Activated gamma-delta T cell treated with anti-CD3 and anti-CD28 coated beads, Interleukin-2, amount 50 U/mL, for 16 hours (primary cell): ENCODE data around the gene MSANTD2.
A peak's percentile ranks its signal among the peaks of the same experiment; 100 is the strongest.
"Not testable (repeated sequence)": the region's sequence is repeated elsewhere in the genome, so short reads cannot be mapped to it uniquely, and the experiment has no call there.

Experiments
- DNase-seq: peaks from one replicate; pipeline ENCODE4 v3.0.0-alpha.2; 2020; ENCODE audit warnings: low read depth

MSANTD2 gene

DNA sequence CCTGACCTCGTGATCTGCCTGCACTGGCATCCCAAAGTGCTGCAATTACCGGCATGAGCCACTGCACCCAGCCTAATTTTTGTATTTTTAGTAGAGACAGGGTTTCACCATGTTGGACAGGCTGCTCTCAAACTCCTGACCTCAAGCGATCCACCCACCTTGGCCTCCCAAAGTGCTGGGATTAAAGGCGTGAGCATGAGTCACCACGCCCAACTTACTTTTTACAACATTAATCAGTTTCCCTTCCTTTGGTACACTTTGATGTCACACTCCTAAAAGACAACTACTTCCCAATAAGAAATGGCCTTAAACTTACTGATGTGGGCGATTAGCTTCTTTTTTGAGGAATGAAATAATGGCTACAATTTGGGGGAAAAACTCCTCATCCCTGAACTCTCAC, 29.2 kb downstream of the MSANTD2 start:
- not testable (repeated sequence) for DNase-seq

DNA sequence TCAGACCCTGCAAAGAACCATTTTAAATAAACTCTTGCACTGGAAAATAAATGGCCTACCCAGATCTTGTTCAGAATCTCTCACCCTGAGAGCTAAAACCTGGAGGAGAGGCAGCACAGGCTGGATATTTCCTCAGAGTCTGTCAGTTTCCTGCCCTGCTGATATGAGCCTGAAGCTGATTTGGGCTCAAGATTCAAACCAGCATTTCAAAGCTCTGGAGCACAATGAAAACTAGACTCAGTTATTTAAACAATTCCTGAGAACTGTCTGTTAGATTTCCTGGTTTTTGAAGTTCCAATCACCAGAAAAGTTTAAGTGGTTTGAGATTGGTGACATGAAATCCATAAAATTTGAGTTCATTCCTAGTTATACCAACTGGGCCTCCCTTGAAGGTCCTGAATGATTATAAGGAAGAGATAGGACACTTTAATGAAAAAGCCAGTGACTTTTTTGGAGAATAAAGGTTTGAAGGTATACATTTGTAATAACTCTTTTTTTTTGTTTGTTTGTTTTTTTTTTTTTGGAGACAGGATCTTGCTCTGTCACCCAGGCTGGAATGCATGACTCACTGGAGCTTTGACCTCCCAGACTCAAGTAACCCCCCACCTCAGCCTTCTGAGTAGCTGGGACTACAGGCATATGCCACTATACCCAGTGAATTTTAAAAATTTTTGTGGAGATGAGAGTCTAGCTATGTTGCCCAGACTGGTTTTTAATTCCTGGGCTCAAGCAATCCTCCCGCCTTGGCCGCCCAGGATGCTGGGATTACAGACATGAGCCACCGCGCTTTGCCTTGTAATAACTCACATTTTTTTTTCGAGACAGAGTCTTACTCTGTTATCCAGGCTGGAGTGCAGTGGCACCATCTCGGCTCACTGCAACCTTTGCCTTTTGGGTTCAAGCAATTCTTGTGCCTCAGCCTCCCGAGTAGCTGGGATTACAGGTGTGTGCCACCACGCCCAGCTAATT, 30.1 kb downstream of the MSANTD2 start:
- DNase-seq = no peak

DNA sequence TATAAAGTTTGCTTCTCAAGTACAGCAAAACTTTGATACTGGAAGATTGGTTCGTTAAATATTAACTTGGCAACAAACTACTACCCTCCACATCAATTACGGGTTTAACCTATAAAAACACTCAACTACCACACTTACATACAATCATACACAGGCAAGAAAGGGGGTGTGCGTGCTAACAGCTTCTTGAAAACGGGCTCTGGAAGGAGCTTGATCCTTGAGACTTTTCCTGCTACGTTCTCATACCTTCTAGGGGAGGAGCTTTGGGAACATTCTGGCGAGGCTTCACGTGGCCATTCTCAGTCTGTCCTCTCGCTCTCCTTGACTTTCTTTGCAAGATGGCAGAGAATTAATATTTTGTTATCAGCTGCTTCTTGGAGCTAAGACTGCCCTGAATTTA, 31.3 kb downstream of the MSANTD2 start:
- DNase-seq = no peak

DNA sequence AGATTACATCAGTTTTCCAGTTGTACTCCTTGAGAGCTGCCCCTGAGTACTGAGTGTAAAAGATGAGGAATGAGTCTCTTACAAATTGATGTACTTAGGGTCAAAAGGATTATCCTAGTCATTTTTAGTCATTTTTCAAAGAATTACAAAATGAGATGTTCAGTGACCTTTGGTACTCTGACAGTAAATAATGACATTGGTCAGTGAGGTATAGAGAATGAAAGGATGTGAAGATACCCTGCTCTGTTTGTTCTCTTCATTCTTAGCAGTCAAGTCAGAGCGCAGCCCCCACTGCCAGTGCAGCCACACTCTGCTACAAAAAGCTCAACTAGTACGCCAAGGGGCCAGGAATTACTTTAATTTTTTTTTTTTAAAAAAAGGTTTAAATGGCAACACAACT, 34.0 kb downstream of the MSANTD2 start:
- no peak for DNase-seq

DNA sequence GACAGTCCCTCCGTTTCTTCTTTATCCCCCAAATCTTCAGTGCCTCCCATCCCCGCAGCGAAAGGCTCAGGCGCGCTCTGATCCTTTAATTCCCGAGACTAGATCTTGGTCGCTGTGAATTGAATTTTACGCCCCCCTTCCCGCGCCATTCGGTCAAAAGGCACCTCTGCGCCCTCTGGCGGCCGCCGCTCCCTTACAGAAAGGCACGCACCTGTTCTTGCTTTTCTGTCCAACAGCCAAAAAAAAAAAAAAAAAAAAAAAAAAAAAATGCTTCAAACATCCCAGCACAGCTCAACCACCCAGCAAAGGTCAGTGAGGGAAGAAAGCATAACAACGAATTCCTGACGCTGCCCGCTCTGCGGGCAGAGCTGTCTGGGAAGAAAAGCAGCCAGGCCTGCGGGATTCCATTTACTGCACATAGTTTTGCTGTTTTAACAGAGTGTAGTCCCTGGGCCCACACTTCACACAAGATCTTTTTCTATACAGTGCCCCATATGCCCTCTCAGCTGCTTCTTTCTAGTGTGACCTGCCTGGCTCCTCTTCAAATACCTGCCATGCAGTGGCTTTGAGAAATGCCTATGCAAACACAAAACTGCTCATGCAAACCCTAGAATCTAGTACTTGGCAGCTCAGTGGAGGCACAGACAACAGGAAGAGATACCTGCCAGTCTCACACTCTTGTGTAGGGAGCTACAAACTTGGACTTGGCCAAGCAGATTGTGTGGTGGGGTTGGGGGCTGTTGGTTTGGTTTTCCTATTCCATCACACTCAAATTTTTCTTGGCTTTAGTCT, 36.9 kb downstream of the MSANTD2 start:
- peak; percentile 81 for DNase-seq

DNA sequence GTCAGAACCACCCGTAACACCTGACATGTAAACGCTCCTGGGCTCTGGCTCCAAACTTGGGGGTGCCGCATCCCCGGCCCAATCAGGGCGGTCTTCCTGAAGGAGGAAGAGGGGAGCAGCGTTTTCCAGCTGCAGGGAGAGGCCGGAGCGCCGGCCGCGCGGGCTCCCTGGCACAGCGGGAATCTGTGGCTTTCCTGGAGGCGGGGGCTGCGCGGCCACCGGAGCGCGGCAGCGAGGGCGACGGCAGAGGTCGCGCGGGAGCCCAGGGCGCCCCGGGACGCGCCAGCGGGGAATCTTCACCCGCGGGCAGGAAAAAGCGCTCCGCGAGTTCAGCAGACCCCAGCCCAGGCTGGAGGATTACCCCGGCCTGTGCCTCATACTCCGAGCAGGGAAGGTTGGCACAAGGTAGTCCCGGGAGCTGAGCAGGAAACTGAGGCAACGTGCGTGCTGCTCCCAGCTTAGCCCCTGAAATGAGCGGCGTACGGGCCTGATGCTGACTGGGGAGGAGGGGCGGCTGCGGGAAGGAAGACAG, 37.5 kb downstream of the MSANTD2 start:
- DNase-seq = no peak

DNA sequence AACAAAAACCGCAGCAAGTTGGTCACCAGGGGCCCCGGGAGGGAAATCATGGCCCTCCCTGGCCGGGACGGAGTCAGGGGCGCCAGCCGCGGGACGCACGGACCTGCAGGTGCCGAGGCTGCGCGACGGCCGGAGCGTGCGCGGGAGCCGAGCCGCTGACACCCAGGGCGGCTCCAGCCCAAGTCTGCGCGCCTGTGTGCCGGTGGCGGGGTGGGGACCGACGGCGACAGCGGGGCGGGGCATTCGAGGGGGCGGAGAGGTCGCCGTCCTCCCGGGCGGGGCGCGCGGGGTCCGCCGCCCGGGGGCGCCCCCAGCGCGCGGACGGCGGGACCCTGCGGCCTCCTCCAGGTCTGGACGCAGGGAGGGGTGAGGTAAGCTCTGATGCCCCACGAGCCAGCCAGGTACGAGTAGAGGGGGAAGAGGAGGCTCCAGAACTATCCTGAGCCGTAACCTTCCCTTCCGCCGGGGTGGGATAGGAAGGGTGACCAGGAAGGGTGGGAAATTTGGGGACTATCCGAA, 38.0 kb downstream of the MSANTD2 start, which contains the start of gene ESAM:
ESAM (minus strand) TSS at position 186 of the 519 bp plus-strand sequence; CDS start at position 50, 136 bp downstream.
- DNase-seq = peak; percentile 54

DNA sequence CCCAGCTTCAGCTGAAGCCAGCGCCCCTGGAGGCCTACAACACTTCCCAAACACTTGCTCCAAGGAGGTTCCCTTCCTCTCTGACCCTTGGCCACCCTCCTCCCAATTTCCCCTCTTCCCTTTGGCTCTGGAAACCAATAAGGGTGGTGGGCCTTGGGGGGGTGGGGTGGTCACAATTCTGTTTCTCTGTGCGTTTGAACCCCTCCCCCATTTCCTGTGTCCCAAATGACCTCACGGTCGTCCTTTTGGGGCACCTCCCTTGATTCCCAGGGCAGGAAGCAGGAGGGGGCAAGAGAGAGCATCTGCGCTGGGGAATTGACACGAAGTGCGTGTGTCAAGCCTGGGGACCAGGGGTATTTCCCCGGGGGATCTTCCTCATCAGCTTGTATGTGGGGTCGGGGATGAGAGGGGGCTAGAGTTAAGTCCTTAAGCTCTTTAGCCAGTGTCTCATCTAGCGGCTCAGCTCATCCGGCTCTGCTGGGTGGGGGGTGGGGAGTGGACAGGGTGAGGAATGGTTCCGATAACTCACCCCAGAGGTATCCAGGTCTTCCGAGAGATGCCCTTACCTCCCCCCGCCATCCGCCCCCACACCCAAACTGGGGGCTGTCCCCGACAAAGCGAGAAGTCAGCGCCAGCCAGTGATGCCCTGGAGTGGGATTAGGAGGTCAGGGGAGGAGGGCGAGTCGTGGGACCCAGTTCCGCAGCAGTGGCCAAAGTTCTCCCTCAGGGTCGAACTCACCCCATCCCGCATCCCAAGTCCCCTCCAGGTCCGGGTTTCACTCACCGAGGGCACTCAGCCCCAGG, 38.7 kb downstream of the MSANTD2 start:
- no peak for DNase-seq

DNA sequence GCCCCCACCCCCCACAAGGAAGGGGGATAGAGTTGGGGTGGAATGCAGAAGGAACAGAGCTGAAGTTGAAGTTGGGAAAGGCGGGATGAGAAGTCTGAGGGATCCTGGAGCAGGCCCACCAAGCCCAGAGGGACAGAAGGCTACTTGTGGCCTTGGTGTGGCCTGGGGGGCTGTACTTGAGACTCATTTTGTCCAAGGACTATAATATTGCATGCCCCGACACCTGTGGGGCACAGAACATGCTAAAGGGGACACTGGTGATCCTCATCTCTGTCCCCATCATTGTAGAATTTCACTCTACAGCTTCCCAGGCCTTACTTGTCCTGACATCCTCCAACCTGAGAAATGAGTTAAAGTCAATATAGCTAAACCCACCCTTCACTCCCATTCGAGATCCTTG, 39.4 kb downstream of the MSANTD2 start:
- DNase-seq = no peak

DNA sequence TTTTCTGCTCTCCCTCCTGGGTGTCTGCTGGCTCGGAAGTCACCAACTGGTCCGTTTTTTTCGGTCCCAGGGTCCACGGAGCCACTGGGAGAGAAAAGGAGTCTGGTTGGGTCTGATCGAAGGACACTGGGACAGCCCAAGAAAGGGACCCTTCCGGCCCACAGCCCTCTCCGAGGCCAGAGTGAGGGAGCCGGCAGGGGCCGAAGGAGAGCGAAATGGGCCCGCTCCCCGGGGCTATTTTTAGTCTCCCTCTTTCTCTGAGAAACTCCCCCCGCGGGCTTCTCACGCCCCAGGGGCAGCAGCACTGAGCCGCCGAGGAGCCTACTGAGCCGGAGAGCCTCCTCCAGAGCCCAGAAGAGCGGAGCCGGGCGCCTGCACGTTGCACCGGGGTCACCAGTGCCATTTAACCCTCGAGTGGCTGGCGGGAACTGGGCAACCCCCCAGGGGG, 40.0 kb downstream of the MSANTD2 start:
- DNase-seq = no peak

DNA sequence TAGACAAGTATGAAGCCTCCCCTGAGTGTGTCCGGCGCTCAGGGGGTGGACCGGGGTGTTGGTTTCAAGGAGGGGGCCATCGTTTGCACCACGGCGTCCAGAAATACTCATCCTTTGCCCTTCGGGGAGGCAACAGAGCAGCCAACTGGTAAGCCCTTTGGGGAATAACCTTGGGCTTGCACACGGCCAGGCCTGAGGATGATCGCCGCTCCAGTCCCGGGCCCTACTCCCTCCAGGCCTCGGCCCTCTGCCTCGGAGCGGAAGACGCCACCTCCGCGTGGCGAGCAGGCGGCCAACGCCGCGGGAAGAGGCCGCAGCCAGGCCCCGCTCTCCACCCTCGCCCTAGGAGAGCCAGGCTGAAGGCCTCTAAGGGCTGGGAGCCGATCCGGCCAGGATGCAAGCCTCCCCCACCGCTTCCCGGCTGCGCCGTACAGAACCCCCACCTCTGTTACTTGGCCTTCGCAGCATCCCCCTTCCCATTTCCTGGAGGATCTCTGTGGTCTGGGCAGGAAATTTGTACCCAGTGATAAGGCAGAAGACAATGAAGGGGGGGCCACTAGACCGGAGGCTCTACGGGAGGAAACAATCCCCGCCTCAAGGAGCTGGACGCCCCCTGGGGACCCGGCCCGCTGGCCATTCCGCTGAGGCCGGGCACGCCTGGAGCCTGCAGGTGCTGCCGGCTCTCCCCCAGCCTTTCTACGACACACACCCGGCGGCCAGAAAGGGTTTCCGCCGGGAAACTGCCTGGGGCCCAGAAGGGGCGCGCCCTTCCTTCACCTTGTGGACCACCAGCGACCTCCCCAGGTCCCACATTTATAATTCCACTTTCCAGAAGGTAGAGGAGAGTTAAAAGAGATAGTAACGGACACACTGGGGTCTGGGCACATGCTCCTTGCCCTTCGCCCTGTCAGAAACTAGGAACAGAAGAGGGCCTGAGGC, 40.7 kb downstream of the MSANTD2 start:
- no peak for DNase-seq

DNA sequence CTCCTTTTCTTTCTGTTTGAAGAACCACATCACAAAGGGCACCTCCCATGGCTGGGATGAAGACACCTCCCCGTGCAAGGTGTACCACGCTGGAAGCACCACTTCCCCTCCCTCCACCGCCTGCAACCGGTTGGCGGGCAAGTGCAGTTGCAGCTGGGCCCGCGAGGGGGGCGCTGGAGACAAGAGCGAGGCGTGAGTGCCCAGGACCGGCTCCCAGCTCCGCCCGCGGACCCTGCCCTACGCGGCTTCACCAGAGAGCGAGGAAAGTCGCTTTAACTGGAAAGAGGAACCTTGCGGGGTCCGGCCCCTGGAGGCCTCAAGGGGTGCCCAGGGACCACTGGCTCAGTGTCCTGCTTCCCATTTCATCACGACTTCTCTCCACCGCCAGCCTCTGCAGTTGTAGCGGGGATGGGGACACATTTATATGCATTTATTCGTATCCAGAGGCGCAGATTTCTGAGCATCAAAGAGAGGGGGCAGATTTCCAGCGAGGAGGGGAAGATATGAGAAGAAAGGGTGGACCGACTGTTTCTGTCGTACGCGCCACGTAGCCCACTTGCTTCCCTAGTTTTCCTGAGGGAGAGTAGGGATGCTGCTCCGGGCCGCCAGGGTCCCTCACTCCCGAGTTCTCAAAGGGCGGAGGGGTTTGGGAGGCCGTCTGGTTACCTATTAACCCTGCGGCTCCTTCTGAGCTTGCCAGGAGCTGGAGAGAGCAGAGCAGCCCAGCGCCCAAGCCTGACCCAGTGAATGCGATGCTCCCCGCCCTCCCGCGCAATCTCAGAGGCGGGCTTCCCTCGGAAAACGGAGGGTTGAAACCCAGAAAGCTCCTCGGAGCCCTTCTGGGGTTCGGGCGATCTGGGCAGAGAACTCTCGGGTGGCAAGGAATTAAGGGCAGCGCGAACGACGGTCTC, 41.6 kb downstream of the MSANTD2 start:
- peak; percentile 36 for DNase-seq

DNA sequence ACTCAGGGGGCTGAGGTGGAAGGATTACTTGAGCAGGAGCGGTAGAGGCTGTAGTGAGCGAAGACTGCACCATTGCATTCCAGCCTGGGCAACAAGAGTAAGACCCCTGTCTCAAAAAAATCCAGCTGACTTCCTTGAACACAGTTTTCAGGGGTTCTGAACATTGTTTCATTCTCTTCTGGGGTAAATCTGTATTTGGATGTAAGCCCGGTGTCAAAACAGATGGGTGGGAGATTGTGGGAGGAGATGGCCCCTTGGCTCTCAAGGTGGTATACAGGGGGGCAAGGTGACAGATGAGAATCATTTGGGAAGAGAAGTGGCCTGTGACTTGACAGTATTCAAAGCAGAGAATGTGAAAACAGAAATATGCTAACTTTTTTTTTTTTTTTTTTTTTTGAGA, 42.9 kb downstream of the MSANTD2 start:
- no peak for DNase-seq

DNA sequence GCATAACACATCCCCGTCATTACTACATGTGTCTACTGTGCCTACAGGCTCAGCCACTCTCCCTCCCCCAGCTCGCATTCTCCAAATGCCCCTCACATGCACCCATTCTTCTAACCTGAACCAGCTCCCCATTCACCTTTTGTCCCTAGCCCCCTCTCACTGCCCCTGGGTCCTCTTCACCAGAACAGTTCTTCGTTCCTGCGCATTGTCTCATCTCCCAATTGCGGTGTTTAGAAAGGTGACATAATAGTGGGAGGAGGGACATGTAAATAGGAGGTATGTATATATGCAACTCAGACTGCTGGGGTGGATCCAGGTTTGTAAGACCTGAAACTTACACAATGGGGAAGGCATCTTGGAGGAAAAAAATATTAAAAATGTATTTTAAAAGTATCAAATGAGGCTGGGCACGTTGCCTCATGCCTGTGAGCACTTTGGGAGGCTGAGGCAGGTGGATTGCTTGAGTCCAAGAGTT, 43.4 kb downstream of the MSANTD2 start:
- DNase-seq = no peak

DNA sequence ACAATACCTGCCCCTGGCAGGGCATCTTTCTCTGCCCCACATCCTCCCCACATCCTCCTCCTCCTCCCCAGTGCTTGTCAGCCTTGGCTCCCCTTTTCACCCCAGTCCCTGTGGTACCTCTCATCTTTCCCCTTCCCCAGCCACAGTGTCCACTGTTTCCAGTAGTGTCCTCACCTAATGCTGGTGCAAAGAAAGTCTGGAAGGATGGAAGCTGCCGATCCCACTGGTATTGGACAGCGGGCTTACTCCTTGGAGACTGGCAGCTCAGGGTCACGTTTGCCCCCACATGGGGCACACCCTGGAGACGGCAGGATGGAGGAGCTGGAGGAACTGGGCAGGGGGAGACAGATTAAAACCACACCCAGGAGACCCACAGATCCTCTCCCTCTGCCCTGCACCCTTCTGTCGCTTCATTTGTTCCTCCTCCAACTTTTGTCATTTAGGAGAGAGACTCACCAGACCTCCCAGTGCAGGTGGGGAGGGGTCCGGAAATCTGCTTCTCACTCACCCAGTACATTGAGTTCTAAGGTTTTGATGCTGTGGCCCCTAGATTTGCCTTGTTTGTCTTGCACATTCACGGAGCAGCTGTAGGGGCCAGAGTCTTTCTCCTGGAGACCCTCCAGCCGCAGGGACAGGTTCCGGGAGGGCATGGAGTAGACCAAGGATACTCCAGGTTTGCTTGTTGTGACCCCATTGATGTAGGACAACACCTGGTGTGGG, 44.0 kb downstream of the MSANTD2 start:
- DNase-seq = no peak

DNA sequence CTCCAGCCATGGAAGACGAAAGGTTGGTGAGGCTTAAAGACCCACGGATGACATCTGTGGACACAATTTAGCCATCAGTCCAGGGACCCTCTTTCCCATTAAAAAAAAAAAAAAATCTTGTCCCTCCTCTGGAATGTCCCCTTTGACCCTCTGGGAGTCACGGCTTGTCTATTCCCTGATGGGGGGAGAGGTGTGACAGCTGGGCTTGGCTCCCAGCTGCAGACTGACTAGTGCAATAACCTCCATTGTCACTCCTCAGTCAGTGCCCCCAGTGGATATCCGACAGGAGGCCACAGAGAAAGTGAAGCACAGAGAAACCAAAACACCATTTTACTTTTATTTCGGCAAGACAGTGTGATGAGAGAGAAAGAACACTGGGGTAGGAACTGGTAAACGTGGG, 45.5 kb downstream of the MSANTD2 start:
- DNase-seq = no peak

DNA sequence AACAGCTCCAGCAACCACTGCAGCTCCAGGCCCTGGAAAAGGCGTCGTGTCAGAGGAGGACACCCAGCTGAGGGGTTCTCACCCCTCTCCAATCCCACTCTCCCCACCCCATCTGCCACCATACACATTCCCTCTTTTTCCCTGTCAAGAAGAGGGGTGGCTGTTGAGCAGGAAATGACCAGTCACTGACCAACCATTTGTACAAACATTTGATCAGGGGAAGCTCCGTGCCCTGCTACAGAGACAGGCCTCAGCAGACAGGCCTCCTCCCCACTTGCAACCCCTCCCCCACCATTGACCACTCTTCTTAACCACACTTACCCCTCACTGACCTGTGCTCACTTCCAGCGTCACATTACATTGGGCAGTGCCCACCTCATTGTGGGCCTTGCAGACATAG, 45.9 kb downstream of the MSANTD2 start:
- DNase-seq = no peak

DNA sequence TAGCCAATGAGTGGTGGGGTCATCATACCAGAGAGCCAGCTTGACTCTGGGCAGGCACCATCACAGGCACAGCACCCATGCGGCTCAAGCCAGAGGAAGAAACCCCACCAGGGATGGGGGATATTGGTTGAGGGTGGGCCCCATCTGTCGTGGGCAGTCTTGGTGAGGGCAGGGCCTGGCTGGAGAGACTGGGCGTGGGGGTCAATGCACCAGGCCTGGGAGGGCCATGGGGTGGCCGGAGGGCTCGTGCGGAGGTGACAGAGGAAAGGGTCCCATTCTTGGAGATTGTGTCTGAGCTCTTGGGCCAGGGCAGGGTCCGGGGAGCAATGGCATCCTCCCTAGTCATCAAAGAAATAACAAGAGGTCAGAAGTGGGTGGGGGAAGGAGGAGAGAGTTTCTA, 46.6 kb downstream of the MSANTD2 start:
- DNase-seq = no peak
